ENCODE data around the gene SMIM24.

DNA sequence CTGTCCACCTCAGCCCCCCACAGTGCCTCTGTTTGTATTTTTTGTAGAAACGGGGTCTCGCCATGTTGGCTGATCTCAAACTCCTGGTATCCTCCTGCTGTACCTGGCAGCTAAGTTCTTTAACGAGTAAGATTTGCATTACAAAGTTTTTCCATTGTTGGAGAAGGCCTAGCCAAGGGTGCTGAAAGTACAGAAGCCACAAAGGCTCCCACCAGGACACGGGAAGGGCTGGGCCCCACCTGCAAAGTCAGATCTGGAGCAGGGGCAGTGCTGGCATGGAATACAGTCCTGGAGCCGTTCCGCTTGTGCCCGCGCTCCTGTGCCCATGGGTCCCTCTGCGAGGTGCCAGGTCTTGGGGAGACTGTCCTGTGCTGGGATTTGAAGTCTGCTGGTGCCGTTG lies 37.9 kb upstream of the SMIM24 start:
- TF ChIP-seq, protein P1, sequence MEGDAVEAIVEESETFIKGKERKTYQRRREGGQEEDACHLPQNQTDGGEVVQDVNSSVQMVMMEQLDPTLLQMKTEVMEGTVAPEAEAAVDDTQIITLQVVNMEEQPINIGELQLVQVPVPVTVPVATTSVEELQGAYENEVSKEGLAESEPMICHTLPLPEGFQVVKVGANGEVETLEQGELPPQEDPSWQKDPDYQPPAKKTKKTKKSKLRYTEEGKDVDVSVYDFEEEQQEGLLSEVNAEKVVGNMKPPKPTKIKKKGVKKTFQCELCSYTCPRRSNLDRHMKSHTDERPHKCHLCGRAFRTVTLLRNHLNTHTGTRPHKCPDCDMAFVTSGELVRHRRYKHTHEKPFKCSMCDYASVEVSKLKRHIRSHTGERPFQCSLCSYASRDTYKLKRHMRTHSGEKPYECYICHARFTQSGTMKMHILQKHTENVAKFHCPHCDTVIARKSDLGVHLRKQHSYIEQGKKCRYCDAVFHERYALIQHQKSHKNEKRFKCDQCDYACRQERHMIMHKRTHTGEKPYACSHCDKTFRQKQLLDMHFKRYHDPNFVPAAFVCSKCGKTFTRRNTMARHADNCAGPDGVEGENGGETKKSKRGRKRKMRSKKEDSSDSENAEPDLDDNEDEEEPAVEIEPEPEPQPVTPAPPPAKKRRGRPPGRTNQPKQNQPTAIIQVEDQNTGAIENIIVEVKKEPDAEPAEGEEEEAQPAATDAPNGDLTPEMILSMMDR (IDR thresholded peaks at IDR 0.05): no peak
- TF ChIP-seq POLR2A (IDR thresholded peaks at IDR 0.05): no peak

Measured in transverse colon (tissue), 3 donors.